Stimulated activated CD8-positive, alpha-beta memory T cell treated with anti-CD3 and anti-CD28 coated beads, Interleukin-12 subunit alpha, Interleukin-12 subunit beta, amount 100 ng/mL, for 24 hours (primary cell): ENCODE results near the gene ARF3.
A peak's percentile ranks its signal among the peaks of the same experiment; 100 is the strongest.

Experiments
- DNase-seq: peaks from one replicate; pipeline ENCODE4 v3.0.0-alpha.2; 2020; ENCODE audit errors: extremely low read depth

The ARF3 gene

DNA sequence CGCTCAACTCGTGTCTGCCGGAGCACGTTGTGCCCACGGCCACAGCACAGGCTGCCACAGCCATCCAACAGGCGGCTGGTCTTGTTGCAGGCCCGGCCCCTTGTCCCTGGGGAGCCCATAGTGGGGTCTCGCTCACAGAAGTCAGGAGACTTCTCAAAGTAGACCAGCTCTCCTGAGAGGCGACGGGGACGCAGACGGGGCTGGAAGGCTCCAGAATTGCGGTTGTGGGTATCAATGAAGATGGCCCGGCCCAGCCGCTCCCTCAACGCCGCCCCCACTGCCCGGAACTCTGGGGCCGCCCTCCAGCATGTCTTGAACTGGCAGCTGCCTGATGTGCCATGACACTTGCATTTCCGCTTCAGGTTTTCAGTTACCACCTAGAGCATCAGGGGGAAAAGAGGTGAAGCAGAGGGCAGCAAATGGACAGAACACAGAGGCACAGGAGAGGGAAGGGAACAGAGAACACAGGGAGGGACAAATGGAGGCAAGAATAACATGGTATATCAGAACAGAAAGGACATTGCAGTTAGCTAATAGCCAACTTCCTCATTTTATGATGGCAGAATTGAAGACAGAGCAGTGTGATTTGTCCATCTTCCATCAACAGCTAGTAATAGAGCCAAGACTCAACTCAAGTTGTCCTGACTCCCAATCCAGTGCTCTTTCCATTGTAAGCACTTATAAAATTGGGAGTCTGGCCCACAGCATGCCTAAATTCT lies 9.0 kb upstream of the ARF3 start:
- DNase-seq: no peak

DNA sequence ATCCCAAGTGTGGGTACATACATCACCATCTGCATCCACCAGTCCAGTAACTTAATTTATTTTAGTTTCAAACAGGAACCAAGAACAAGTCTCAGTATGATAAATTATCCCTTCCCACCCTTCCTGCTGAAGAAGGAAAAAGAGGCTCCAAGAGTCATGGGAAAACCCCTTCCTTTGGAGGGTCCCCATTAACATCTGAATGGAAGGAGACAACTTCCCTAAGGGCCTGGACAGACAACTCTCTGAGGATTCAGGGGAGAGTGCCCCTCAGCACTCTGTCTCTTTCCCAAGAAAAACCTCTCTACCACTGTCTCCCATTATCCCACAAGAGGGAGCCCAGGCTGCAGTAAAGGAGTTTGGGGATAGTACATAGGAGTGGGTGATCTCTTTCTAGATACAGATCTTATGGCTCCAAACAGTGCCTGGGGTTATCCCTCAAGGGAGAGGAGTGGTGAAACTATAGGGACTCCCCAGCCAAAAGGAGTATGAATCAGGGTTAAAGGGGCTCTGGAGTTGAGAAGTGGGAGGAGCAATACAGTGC lies 8.1 kb upstream of the ARF3 start:
- DNase-seq: no peak

DNA sequence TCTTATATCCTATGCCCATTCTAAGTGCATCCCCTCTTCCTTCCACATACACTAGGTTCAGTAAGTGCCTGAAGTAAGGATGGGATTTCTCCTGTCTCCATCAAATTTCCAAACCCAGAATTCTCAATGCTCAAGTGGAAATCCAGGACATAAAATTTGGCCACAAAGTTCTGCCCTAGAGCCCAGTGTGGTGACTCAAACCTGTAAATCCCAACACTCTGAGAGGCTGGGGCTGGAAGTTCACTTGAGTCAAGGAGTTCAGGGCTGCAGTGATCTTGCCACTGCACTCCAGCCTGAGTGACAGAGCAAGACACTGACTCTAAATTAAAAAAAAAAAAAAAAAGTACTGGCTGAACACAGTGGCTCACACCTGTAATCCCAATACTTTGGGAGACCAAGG lies 4.5 kb upstream of the ARF3 start:
- DNase-seq: no peak

DNA sequence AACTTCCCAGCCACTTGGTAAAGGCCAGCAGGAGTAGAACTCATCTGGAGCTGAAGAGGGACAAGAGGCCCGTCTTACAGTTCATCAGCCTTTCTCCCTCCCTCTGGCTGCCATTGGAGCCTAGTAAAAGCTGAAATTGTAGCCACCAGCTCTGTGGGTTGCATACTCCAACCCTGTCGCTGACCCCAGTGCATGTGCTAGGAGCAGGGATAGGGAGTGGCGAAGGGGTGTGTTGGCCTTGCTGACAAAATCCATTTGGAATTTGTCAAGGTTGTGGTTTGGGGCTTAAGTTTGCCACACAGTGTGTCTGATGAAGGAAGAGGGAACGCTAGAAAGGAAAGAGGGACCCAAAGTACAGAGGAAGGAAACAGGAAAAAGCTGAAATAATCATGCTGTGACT lies 4.0 kb upstream of the ARF3 start:
- no peak for DNase-seq

DNA sequence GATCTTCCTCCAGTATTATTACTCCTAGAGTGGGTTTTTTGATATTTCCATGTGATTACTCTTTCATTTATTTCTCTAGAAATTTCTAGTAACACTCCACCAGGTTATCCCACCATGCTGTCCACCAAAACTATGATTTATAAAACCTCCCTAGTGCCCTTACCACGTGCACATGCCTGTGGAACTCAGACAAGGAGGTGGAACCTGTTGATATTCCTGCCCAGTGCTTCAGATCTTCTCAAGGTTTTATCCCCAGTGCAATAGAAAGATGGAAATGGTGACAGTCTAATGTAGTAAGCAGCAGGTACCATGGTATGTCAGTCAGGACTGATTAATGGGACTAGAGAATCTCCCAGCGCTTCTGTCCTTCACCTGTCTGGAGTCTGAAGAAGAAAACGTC lies 3.5 kb upstream of the ARF3 start:
- no peak for DNase-seq

DNA sequence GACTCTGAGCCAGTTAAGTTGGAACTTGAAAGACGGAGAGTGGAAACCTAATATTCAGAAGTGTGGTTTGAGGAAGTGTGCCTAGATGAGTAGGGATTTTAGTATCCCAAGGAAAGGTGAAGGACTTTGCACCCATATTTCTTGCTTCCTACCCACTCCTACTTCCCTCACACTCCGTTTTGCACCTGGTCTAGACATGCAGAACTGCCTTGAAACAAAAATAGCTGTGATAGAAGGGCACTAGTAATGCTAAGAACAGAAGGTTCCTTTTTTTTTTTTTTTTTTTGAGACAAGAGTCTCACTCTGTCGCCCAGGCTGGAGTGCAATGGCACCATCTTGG lies 732 bp upstream of the ARF3 start:
- DNase-seq: no peak

DNA sequence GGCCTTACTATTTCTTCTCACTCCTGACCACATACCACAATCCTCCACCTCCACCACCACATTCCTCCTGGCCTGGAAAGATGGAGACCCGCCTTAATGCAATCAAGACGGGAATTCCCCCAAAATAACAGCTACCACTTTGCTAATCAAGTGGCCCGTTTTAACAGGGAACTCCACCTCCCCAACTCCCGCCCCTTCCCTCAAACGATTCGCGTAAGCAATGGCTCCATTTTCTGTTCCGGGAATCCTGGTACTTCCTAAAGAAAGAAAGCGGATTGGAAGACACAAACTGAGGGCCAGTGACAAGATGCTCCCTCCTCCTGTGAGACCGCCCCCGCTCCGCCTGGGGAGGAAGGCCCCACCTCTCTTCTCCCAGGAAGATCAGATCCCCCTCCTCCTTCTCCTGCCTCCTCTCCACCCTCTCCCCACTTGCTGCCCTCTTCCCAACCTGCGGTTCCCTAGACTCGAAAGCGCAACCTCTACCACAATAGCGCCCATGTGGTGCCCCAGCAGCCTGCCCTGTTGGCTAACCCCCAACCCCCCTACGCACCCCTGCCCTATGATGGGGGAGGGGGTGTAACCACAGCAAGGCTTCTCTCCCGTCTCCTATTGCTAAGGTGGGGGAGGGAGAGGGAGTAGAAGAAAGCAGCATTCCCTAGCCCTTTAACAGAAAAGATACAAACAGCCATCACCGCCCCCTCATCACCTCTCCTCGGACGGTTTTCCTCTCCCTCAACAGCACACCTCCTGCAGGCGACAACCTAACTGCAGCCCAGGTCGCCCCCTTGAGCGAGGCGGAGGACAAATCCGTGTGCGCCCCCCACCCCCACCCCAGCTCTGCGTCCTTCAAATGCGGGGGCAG lies 777 bp downstream of the ARF3 start:
- no peak for DNase-seq

DNA sequence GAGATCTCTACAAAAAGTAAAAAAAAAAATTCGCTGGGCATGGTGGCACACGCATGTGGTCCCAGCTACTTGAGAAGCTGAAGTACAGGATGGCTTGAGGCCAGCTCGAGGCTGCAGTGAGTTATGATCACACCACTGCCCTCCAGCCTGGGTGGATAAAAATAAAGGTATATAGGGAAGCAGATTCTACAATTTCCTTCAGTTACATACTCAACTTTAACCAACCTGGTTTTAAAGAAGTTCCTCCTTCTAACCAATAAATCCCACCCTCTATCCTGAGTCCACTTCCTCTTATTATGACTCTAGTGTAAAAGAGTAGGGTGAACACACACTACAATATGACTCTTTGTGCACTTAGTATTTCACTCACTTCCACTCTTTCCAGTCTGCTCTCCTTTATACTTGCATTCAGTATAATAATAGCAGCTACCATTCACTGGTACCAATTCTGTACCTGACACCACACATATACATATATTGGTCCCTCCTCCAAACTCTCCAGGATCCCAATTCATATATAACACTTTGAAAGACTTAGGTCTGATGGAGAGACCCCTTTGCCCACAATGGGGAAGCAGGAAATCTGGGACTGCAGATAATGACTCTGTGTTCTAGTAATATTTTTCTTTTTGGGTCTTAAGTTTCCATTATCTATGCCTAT lies 2.3 kb downstream of the ARF3 start:
- DNase-seq: no peak

DNA sequence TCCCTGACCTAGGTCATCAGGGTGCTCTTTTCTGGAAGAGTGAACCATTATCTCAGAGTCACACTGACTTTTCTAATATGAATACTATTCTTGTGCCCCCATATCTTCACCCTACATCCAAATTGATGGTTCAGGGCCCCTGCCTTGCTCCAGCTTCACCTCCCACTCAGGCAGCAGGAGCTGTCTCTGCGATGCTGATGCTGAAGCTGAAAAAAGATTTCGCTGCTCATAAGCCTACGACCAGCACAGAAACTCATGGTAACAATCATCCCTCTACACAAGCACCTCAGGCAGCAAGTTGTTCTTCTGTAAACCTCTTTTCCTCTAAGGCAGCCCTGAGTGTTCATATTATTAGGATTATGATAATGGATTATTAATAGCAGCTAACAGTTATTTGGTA lies 3.2 kb downstream of the ARF3 start:
- no peak for DNase-seq

DNA sequence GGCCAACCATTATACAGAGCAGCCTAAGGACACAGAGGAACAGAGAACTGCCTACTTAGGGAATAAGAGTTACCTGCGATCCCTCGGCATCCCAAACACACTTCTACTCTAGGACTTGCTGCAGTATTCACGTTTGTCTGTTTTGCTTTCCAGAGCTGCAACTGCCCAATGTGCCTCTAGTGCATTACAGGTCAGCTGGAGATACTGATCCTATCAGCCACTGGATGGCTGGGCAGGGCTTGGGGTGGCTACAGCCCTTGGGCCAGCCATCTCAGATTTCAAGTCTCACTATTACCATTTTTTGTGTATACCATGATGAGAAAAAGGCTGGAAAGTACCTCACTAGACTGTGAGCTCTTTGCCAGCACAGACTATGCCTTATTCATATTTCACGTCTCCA lies 4.6 kb downstream of the ARF3 start:
- DNase-seq: no peak

DNA sequence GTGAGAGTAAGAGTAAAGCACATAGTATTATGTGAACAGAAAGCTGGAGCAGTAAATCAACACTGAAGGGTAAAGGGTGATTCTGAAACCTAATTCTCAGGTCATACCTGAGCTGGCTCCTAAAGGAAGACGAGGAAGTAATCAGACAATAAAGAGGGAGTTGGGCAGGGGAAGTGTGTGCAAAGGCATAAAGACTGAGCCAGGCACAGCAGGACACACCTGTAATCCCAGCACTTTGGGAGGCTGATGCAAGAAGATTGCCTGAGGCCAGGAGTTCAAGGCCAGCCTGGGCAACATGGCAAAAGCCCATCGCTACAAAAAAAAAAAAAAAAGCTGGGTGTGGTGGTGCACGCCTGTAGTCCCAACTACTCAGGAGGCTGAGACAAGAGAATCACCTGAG lies 9.6 kb downstream of the ARF3 start:
- DNase-seq: no peak

DNA sequence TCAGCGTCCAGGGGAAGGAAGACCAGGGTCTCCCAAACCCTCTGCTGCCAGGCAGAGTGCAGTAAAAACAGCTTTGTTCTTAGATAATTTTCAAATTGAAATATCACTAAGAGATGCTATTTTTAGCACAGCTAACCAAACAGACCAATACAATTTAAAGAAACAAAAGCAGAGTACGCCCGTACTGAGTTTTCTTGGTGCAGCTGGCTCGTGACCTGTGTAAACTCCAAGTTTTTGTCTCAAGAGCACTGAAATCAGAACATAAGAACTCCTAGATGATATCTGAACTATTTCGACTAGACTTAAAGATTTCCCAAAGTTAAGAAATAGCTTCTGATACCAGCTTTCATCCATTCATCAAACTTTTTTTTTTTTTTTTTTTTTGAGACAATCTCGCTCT lies 10.3 kb downstream of the ARF3 start:
- no peak for DNase-seq

DNA sequence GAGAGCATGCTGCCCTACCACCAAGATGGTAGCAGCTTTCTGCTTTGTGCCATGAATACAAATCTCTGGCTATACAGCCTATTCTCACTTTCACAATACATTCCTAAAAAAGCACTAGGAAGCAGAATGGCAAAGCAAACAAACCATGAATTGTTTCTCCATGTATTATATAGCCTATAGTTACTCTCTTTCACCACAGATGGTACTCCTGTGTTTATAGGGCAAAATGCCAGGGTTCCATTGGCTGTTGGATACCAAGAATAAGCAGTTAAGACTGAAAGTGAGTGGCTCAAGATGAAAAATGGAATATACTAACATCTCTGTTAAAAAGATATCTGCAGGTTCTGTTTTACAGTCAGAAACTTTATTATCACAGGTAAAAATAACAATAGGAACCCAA lies 11.1 kb downstream of the ARF3 start:
- DNase-seq: no peak

DNA sequence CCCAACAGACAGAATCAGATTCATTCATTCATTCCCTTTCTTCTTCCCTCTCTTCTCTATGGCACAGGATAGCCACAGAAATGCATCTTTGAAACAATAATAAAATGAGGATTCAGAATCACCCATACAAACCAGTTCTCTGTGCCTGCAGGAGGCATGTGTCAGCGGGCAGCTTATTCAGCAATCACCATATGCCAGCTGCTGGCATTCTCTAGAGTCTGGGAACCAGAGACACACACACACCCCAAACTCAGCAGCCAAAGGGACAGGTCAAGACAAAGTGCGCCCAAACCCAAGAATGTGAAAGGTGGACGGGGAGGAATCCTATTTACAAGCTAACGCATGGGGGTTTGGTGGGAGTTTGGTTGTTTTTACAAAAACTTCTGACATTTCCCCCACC lies 14.1 kb downstream of the ARF3 start:
- no peak for DNase-seq

DNA sequence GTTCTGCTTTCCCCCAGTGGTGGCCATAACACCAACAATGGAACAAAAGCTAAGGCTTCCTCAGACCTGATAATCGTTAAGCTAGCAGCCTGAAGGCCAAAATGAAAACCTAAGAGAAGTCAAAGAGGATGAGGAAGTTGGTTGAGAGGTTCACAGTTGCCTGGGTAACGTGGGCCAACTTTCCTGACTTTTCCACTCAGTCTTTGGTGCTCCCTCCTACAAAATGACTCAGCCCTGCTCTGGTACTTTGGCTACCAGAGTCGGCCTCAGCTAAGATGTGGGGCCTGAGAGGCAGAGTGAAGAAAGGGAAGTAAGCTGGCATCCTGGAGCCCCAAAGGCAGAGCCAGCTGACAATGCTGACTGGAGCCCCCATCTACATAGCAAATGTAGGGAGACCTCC lies 17.1 kb downstream of the ARF3 start:
- DNase-seq: no peak

DNA sequence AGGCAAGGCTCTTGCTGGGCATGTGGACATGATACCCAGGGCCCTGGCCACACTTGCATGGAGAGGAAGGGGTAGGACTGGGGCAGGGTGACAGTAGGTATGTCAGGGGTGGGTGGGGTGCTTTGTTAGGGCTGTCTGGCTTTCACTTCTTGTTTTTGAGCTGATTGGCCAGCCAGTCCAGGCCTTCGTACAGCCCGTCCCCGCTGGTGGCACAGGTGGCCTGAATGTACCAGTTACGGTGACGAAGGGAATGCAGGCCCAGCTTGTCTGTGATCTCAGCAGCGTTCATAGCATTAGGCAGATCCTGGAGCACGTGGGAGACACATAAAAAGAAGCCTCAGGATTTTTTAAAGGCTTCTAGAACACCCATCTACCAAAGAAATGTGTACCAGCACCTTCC lies 18.5 kb downstream of the ARF3 start:
- no peak for DNase-seq

DNA sequence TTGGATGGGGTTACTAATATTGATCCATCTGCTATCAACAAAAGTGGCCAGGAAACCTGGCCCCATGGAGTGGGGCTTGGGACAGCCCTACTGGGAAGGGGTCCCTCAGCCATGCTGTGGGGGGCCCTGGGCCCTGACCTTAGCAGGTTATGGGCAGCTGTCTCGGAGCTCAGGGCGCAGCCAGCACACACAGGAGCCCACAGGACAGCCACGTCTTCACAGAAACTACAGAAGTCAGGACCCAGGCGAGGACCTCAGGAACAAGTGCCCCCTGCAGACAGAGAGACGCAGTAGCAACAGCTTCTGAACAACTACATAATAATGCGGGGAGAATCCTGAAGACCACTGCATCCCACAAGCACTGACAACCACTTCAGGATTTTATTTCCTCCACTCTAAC lies 20.1 kb downstream of the ARF3 start:
- DNase-seq: no peak

DNA sequence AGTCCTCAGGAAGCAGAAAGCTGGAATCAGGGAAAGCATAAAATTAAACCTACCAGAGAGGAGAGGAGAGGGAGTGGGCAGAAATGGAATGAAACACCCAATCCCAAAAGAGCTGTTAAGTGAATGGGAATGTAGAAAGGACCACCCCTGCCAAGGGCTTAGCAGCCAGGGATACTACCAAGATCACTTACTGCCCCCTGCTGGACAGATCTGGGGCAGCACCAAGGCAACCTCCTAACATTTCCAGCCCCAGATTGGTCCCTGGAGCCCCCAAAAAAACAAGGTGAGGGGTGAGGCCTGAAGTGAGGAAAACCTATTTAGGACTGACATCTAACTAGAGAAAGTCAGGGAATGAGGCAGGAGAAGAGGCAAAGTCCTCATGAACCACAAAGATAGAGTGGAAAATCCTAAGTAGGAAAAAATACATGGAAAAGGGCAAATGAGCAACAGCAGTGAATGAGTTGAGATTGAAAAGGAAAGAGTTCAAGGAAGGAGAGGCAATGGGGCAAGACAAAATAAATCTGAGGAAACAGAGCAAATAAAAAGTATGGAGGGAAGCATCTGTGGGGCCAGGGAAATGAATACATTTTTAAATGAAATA lies 20.8 kb downstream of the ARF3 start:
- DNase-seq: peak; percentile 64

DNA sequence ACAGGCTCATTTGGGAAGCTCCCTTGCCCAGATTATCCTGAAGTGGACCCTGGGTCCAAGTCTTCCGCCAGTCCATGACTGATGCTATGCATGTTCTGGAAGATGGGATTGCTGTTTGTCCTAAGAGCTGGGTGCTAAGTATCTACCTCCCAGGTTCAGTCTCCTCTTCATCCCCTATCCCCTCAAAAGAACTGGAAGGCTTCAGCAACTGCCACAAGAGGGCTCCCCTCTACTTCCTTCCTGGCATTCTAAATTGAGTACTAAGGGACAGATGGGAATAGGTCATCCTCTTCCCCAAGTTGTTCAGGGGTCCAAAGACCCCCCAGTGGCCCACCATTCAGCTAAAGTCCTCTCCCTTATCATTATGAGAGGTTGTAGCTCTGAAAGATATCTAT lies 23.0 kb downstream of the ARF3 start:
- DNase-seq: no peak

DNA sequence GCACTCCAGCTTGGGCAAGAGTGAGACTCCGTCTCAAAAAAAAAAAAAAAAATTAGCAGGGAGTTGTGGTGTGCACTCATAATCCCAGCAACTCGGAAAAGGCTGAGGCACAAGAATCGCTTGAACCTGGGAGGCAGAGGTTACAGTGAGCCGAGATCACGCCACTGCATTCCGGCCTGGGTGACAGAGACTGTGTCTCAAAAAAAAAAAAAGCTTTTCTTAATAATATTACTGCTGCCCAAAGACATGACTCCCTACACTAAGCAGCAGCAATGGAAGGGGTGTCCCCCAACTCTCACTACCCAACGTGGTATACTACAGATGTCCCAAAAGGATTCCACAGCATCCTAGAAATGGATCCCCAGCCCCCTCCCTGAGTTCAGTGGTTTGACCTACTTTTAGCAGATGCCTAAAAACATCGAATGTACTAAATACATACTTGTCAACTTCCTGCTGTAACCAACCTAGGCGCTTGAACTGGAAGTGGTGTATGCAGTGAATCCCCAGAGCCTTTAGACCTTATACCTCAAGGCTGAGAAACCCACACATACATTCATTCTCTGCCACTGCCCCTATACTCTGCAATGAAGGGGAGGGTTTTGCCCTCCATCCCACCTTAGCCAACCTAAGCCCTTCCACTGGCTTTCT lies 23.5 kb downstream of the ARF3 start:
- no peak for DNase-seq

DNA sequence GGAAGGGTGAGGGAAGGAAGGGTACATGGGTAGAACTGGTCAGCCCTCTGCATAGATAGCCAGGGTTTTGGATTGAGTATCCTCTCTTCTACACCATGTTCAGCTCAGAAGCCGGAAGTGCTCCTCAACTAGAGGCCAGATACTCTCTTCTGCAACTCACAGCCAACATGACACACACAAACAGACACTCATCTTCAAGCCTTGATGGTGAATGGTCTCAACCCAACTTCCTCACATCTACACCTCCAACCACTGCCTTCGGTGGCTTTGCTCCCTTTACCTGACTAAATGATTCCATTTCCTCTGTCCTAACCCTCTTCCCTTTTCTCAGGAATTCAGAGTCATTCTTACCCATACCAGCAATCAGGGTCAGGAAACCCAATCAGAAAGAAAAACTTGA lies 24.4 kb downstream of the ARF3 start:
- DNase-seq: no peak

DNA sequence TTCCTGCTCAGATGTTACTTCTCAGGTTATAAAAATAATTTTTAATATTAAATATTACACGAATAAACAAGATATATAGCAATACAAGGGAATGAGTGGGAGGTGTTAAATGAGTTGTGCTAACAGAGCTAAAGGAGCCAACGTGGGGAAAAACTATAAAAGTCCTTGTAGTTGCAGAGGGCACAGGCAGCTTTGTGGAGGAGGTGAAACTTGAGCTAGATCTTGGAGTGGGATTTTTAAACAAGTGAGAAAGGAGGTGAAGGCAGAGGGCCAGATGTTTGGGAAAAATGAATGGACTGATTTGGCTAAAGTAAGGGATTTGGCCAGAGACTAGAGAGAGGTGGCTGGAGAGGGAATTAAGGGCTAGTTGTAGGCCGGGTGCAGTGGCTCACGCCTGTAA lies 26.8 kb downstream of the ARF3 start:
- no peak for DNase-seq
